ENCODE data around the gene PIK3AP1. TPM values are rescaled to one million over a fixed set of nuclear protein-coding genes. Genes with fewer than 3 reads are reported as not detected.

Gene PIK3AP1
- total RNA-seq, 4 donors from 2014 or later = 1.4 to 3.2 (median 2.8) TPM

GRCh38 chr10:96609510-96609909 lies 110.8 kb downstream of the PIK3AP1 start:
- H3K9me3 ChIP-seq = no peaks in the 10 kb centered on the region
- H3K36me3 ChIP-seq = no peaks in the 10 kb centered on the region
- intact Hi-C loops (cut with DNase I; ENCODE audit: low total_unique reads) = no loop called here
- TF ChIP-seq CTCF (IDR thresholded peaks at IDR 0.05 in 4 of 5, conservative IDR thresholded peaks at IDR 0.05 in 1 of 5) = no peak
- TF ChIP-seq POLR2A (IDR thresholded peaks at IDR 0.05) = no peak
- no peaks in the 10 kb centered on the region for H3K27me3 ChIP-seq
- ATAC-seq (no peak), DNase-seq (no peak)
- no peaks in the 10 kb centered on the region for H3K4me1 ChIP-seq
- H3K4me3 ChIP-seq = no peak overlapping the region
- in situ Hi-C loops (cut with MboI; ENCODE audit: low sequenced_read_pairs in 4 of 4) = no loop called here
- no peak overlapping the region for H3K27ac ChIP-seq

GRCh38 chr10:96608805-96609204 lies 111.5 kb downstream of the PIK3AP1 start:
- no peaks in the 10 kb centered on the region for H3K9me3 ChIP-seq
- H3K27me3 ChIP-seq = no peaks in the 10 kb centered on the region
- no peak overlapping the region for H3K4me3 ChIP-seq
- TF ChIP-seq POLR2A (IDR thresholded peaks at IDR 0.05) = no peak
- TF ChIP-seq CTCF (IDR thresholded peaks at IDR 0.05 in 4 of 5, conservative IDR thresholded peaks at IDR 0.05 in 1 of 5) = no peak
- H3K36me3 ChIP-seq = no peaks in the 10 kb centered on the region
- intact Hi-C loops (cut with DNase I; ENCODE audit: low total_unique reads) = no loop called here
- in situ Hi-C loops (cut with MboI; ENCODE audit: low sequenced_read_pairs in 4 of 4) = no loop called here
- no peak for DNase-seq
- no peak overlapping the region for H3K27ac ChIP-seq
- no peak for ATAC-seq
- H3K4me1 ChIP-seq = no peaks in the 10 kb centered on the region

GRCh38 chr10:96608262-96608661 lies 112.1 kb downstream of the PIK3AP1 start:
- H3K4me1 ChIP-seq = no peaks in the 10 kb centered on the region
- H3K27me3 ChIP-seq = no peaks in the 10 kb centered on the region
- in situ Hi-C loops (cut with MboI; ENCODE audit: low sequenced_read_pairs in 4 of 4) (no loop called here), intact Hi-C loops (cut with DNase I; ENCODE audit: low total_unique reads) (no loop called here)
- no peaks in the 10 kb centered on the region for H3K9me3 ChIP-seq
- H3K36me3 ChIP-seq = no peaks in the 10 kb centered on the region
- DNase-seq = no peak
- H3K4me3 ChIP-seq = no peak overlapping the region
- TF ChIP-seq POLR2A (IDR thresholded peaks at IDR 0.05) (no peak), CTCF (IDR thresholded peaks at IDR 0.05 in 4 of 5, conservative IDR thresholded peaks at IDR 0.05 in 1 of 5) (no peak)
- no peak overlapping the region for H3K27ac ChIP-seq
- no peak for ATAC-seq

- DNase-seq (no peak), ATAC-seq (no peak)
- no peaks in the 10 kb centered on the region for H3K36me3 ChIP-seq
- H3K27ac ChIP-seq = peak overlapping the region in 1 of 4 donors; percentile 50
- in situ Hi-C loops (cut with MboI; ENCODE audit: low sequenced_read_pairs in 4 of 4) (no loop called here), intact Hi-C loops (cut with DNase I; ENCODE audit: low total_unique reads) (no loop called here)
- no peaks in the 10 kb centered on the region for H3K27me3 ChIP-seq
- H3K4me1 ChIP-seq = no peaks in the 10 kb centered on the region
- H3K9me3 ChIP-seq = no peaks in the 10 kb centered on the region
- H3K4me3 ChIP-seq = no peak overlapping the region
- TF ChIP-seq CTCF (IDR thresholded peaks at IDR 0.05 in 4 of 5, conservative IDR thresholded peaks at IDR 0.05 in 1 of 5) = no peak
- TF ChIP-seq POLR2A (IDR thresholded peaks at IDR 0.05) = no peak
These were observed 113.4 kb downstream of the PIK3AP1 start for GRCh38 chr10:96606946-96607345.

- in situ Hi-C loops (cut with MboI; ENCODE audit: low sequenced_read_pairs in 4 of 4) (no loop called here), intact Hi-C loops (cut with DNase I; ENCODE audit: low total_unique reads) (no loop called here)
- no peaks in the 10 kb centered on the region for H3K9me3 ChIP-seq
- H3K4me1 ChIP-seq = no peaks in the 10 kb centered on the region
- no peak overlapping the region for H3K4me3 ChIP-seq
- DNase-seq (no peak), ATAC-seq (no peak)
- no peak overlapping the region for H3K27ac ChIP-seq
- no peaks in the 10 kb centered on the region for H3K36me3 ChIP-seq
- H3K27me3 ChIP-seq = no peaks in the 10 kb centered on the region
- TF ChIP-seq POLR2A (IDR thresholded peaks at IDR 0.05) (no peak), CTCF (IDR thresholded peaks at IDR 0.05 in 4 of 5, conservative IDR thresholded peaks at IDR 0.05 in 1 of 5) (no peak)
These were observed 114.1 kb downstream of the PIK3AP1 start for GRCh38 chr10:96606216-96606615.

Data from gastrocnemius medialis (tissue), 4 donors.